ENCODE measurements around the gene SLC16A2.
A peak's percentile ranks its signal among the peaks of the same experiment; 100 is the strongest.

Gene SLC16A2

DNA sequence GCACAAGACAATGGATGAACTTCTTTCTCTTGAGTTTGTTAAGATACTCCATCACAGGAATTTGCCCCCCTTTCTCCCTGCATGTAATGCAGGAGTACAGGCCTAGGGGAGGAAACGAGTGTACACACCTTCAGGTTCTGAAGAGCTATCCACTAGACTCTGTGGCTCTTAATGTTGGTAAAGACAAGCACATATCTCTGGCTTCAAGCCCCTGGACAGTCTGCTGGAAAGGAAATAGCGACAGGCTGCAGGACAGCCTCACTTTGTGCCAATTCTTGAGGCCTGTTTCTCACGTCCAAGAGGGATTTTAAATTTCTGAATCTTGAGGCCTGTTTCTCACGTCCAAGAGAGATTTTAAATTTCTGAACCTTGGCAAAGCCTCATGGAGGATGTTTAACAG is 106.1 kb downstream of the SLC16A2 start:
- H3K27ac ChIP-seq (ENCODE audit: low read length) = no peak overlapping the region
- H3K36me3 ChIP-seq (replicated peaks; ENCODE audit: low read depth, low read length) = no peaks in the 10 kb centered on the region
- H4K20me1 ChIP-seq (ENCODE audit: insufficient read depth, low read length) = no peaks in the 10 kb centered on the region
- no peak overlapping the region for H2AFZ ChIP-seq (ENCODE audit: low read depth, low read length)
- H3K9me3 ChIP-seq (ENCODE audit: insufficient read depth, low read length) = no peaks in the 10 kb centered on the region
- no peaks in the 10 kb centered on the region for H3K79me2 ChIP-seq (ENCODE audit: low read length)
- TF ChIP-seq, protein P1, sequence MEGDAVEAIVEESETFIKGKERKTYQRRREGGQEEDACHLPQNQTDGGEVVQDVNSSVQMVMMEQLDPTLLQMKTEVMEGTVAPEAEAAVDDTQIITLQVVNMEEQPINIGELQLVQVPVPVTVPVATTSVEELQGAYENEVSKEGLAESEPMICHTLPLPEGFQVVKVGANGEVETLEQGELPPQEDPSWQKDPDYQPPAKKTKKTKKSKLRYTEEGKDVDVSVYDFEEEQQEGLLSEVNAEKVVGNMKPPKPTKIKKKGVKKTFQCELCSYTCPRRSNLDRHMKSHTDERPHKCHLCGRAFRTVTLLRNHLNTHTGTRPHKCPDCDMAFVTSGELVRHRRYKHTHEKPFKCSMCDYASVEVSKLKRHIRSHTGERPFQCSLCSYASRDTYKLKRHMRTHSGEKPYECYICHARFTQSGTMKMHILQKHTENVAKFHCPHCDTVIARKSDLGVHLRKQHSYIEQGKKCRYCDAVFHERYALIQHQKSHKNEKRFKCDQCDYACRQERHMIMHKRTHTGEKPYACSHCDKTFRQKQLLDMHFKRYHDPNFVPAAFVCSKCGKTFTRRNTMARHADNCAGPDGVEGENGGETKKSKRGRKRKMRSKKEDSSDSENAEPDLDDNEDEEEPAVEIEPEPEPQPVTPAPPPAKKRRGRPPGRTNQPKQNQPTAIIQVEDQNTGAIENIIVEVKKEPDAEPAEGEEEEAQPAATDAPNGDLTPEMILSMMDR (IDR thresholded peaks at IDR 0.05; ENCODE audit: low read depth, low read length) = no peak
- no peak for TF ChIP-seq EZH2phosphoT487 (IDR thresholded peaks at IDR 0.05; ENCODE audit: low read depth)
- no peaks in the 10 kb centered on the region for H3K4me1 ChIP-seq (ENCODE audit: low read length)
- H3K9ac ChIP-seq (ENCODE audit: low read length) = no peak overlapping the region
- H3K4me3 ChIP-seq (ENCODE audit: low read length) = no peak overlapping the region
- H3K27me3 ChIP-seq (ENCODE audit: low read depth, low read length) = no peaks in the 10 kb centered on the region
- H3K4me2 ChIP-seq (ENCODE audit: low read length) = no peak overlapping the region

DNA sequence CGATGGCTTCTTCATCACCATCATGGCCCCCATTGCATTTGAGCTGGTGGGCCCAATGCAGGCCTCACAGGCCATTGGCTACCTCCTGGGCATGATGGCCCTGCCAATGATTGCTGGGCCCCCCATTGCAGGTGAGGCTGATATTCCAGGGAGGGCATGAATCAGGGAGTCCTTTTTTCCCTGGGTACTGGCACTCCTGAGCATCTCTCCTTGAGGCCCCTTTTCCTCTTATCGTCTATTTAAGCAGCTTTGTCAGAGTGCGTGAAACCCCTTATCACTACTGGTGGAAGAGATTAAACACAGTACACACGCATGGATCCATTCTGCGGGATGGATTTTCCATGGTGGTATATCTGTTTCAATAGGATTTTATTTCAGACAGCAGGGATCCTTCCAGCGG is 108.0 kb downstream of the SLC16A2 start:
- Histone ChIP-seq H3K4me2 (ENCODE audit: low read length) (no peak overlapping the region), H3K9me3 (ENCODE audit: insufficient read depth, low read length) (no peaks in the 10 kb centered on the region), H3K4me1 (ENCODE audit: low read length) (peaks cover 7% of the 10 kb centered on the region), H3K27me3 (ENCODE audit: low read depth, low read length) (no peaks in the 10 kb centered on the region), H4K20me1 (ENCODE audit: insufficient read depth, low read length) (no peaks in the 10 kb centered on the region), H3K9ac (ENCODE audit: low read length) (no peak overlapping the region), H3K27ac (ENCODE audit: low read length) (no peak overlapping the region), H3K36me3 (replicated peaks; ENCODE audit: low read depth, low read length) (no peaks in the 10 kb centered on the region), H3K4me3 (ENCODE audit: low read length) (no peak overlapping the region), H2AFZ (ENCODE audit: low read depth, low read length) (no peak overlapping the region), H3K79me2 (ENCODE audit: low read length) (no peaks in the 10 kb centered on the region)
- TF ChIP-seq, protein P1 (IDR thresholded peaks at IDR 0.05; ENCODE audit: low read depth, low read length) = no peak
- no peak for TF ChIP-seq EZH2phosphoT487 (IDR thresholded peaks at IDR 0.05; ENCODE audit: low read depth)

DNA sequence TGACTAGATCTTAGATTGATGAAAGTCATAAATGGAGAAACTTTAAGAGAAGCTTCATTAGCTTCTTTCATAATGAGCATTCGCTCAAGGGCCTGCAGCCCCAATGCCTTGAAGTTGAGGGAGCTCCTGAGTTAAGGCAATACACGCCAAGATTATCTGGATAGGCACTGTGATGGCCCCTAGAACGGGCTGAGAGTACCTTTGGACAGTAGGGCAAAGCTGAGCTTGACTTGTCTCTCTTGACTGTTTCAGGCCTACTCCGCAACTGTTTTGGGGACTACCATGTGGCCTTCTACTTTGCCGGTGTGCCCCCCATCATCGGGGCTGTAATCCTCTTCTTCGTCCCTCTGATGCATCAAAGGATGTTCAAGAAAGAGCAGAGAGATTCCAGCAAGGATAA is 109.8 kb downstream of the SLC16A2 start:
- H3K79me2 ChIP-seq (ENCODE audit: low read length) = no peaks in the 10 kb centered on the region
- H3K36me3 ChIP-seq (replicated peaks; ENCODE audit: low read depth, low read length) = no peaks in the 10 kb centered on the region
- TF ChIP-seq EZH2phosphoT487 (IDR thresholded peaks at IDR 0.05; ENCODE audit: low read depth) = no peak
- no peak overlapping the region for H3K4me2 ChIP-seq (ENCODE audit: low read length)
- no peak overlapping the region for H3K27ac ChIP-seq (ENCODE audit: low read length)
- H3K9me3 ChIP-seq (ENCODE audit: insufficient read depth, low read length) = no peaks in the 10 kb centered on the region
- H3K27me3 ChIP-seq (ENCODE audit: low read depth, low read length) = no peaks in the 10 kb centered on the region
- no peaks in the 10 kb centered on the region for H4K20me1 ChIP-seq (ENCODE audit: insufficient read depth, low read length)
- no peak overlapping the region for H2AFZ ChIP-seq (ENCODE audit: low read depth, low read length)
- peaks cover 17% of the 10 kb centered on the region for H3K4me1 ChIP-seq (ENCODE audit: low read length)
- no peak overlapping the region for H3K4me3 ChIP-seq (ENCODE audit: low read length)
- H3K9ac ChIP-seq (ENCODE audit: low read length) = no peak overlapping the region

DNA sequence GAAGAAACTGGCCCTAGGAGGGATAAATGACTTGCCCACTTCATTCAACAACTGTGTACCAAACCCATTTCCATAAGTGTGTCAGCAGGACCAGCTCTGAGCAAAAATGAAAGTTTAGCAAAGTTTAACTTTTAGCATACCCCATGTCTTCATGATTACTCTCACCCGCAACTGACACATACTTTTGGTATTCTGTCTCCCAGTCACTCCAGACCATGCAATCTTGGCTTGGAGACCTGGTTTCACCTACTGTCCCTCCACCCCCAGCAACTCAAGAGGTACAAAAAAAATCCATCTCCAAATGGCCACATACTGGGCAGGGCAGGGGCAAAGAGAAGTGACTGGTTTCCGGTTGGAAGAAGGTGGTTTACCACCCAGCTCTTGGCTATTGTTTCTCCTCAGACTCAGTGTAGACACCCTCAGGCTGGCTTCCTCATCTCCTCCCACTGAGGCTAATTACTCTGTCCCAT is 113.3 kb downstream of the SLC16A2 start:
- no peaks in the 10 kb centered on the region for H3K36me3 ChIP-seq (replicated peaks; ENCODE audit: low read depth, low read length)
- H3K9me3 ChIP-seq (ENCODE audit: insufficient read depth, low read length) = no peaks in the 10 kb centered on the region
- H3K4me1 ChIP-seq (ENCODE audit: low read length) = peaks cover 17% of the 10 kb centered on the region
- H3K4me2 ChIP-seq (ENCODE audit: low read length) = peak overlapping the region; percentile 94
- TF ChIP-seq, protein P1 (IDR thresholded peaks at IDR 0.05; ENCODE audit: low read depth, low read length) = no peak
- no peak for TF ChIP-seq EZH2phosphoT487 (IDR thresholded peaks at IDR 0.05; ENCODE audit: low read depth)
- no peaks in the 10 kb centered on the region for H3K79me2 ChIP-seq (ENCODE audit: low read length)
- H2AFZ ChIP-seq (ENCODE audit: low read depth, low read length) = no peak overlapping the region
- peak overlapping the region; percentile 61 for H3K9ac ChIP-seq (ENCODE audit: low read length)
- no peaks in the 10 kb centered on the region for H3K27me3 ChIP-seq (ENCODE audit: low read depth, low read length)
- H3K4me3 ChIP-seq (ENCODE audit: low read length) = peak overlapping the region; percentile 85
- peak overlapping the region; percentile 33 for H3K27ac ChIP-seq (ENCODE audit: low read length)
- no peaks in the 10 kb centered on the region for H4K20me1 ChIP-seq (ENCODE audit: insufficient read depth, low read length)

DNA sequence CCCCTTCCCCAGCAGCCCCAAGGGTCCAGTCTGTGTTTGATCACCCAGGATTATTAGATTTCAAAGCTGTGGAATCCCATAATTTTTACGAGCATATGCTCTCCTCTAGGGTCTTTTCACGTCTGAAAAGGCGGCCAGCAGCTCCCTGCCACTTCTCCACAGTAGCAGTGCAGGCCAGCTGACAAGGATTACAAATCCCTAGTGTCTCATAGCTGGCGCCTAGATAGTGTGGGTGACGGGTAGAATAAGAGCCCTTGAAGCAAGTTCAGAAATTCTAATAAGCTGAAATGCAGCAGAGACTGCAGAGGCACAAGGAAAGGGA is 113.8 kb downstream of the SLC16A2 start:
- Histone ChIP-seq H3K79me2 (ENCODE audit: low read length) (no peaks in the 10 kb centered on the region), H3K36me3 (replicated peaks; ENCODE audit: low read depth, low read length) (no peaks in the 10 kb centered on the region), H3K4me3 (ENCODE audit: low read length) (peak overlapping the region; percentile 85), H3K4me2 (ENCODE audit: low read length) (peak overlapping the region; percentile 94), H3K4me1 (ENCODE audit: low read length) (peaks cover 17% of the 10 kb centered on the region), H3K9ac (ENCODE audit: low read length) (peak overlapping the region; percentile 61), H4K20me1 (ENCODE audit: insufficient read depth, low read length) (no peaks in the 10 kb centered on the region), H2AFZ (ENCODE audit: low read depth, low read length) (no peak overlapping the region), H3K9me3 (ENCODE audit: insufficient read depth, low read length) (no peaks in the 10 kb centered on the region), H3K27me3 (ENCODE audit: low read depth, low read length) (no peaks in the 10 kb centered on the region), H3K27ac (ENCODE audit: low read length) (peak overlapping the region; percentile 33)
- TF ChIP-seq EZH2phosphoT487 (IDR thresholded peaks at IDR 0.05; ENCODE audit: low read depth) = no peak
- TF ChIP-seq, protein P1 (IDR thresholded peaks at IDR 0.05; ENCODE audit: low read depth, low read length) = no peak

All from OCI-LY3 (cell line).